Measurements from ENCODE around the gene CASZ1.

CASZ1 gene

GRCh38 chr1:10745886-10746455 lies 50.5 kb downstream of the CASZ1 start:
- no peak for DNase-seq (ENCODE audit: low read depth)

GRCh38 chr1:10745383-10745782 lies 51.1 kb downstream of the CASZ1 start:
- DNase-seq (ENCODE audit: low read depth), result no peak

- DNase-seq (ENCODE audit: low read depth), result no peak
These were observed 51.7 kb downstream of the CASZ1 start for GRCh38 chr1:10744654-10745238.

GRCh38 chr1:10744029-10744428 lies 52.4 kb downstream of the CASZ1 start:
- no peak for DNase-seq (ENCODE audit: low read depth)

- DNase-seq (ENCODE audit: low read depth), result no peak
These were observed 54.8 kb downstream of the CASZ1 start for GRCh38 chr1:10741696-10742095.

- no peak for DNase-seq (ENCODE audit: low read depth)
These were observed 56.3 kb downstream of the CASZ1 start for GRCh38 chr1:10740123-10740522.

GRCh38 chr1:10739589-10739988 lies 56.9 kb downstream of the CASZ1 start:
- no peak for DNase-seq (ENCODE audit: low read depth)

- DNase-seq (ENCODE audit: low read depth), result no peak
These were observed 58.1 kb downstream of the CASZ1 start for GRCh38 chr1:10738061-10739058.

- DNase-seq (ENCODE audit: low read depth), result no peak
These were observed 58.8 kb downstream of the CASZ1 start for GRCh38 chr1:10737651-10738050.

- no peak for DNase-seq (ENCODE audit: low read depth)
These were observed 59.5 kb downstream of the CASZ1 start for GRCh38 chr1:10736634-10737586.

- no peak for DNase-seq (ENCODE audit: low read depth)
These were observed 60.7 kb downstream of the CASZ1 start for GRCh38 chr1:10735563-10736305.

- DNase-seq (ENCODE audit: low read depth), result no peak
These were observed 61.4 kb downstream of the CASZ1 start for GRCh38 chr1:10734962-10735544.

- DNase-seq (ENCODE audit: low read depth), result no peak
These were observed 62.1 kb downstream of the CASZ1 start for GRCh38 chr1:10734375-10734774.

- no peak for DNase-seq (ENCODE audit: low read depth)
These were observed 62.7 kb downstream of the CASZ1 start for GRCh38 chr1:10733474-10734366.

- no peak for DNase-seq (ENCODE audit: low read depth)
These were observed 65.5 kb downstream of the CASZ1 start for GRCh38 chr1:10730985-10731384.

GRCh38 chr1:10728595-10729410 lies 67.6 kb downstream of the CASZ1 start:
- no peak for DNase-seq (ENCODE audit: low read depth)

GRCh38 chr1:10727751-10728232 lies 68.7 kb downstream of the CASZ1 start:
- DNase-seq (ENCODE audit: low read depth), result no peak

- DNase-seq (ENCODE audit: low read depth), result no peak
These were observed 70.1 kb downstream of the CASZ1 start for GRCh38 chr1:10726355-10726754.
